Measurements from ENCODE around the gene TRIM10.

TRIM10 gene

GRCh38 chr6:30162265-30163089 lies 1.5 kb upstream of the TRIM10 start (continued):
- 0 out of 2 replicates have a peak, but pooled peaks have one; percentile 22 for TF ChIP-seq ZSCAN23 (tag by site-specific recombination; IDR thresholded peaks at IDR 0.05)
- TF ChIP-seq ZNF341 (tag by site-specific recombination; IDR thresholded peaks at IDR 0.05; ENCODE audit: low read depth) = peak; percentile 63; the same call in 1 of the 2 replicates
- TF ChIP-seq RBAK (tag by site-specific recombination; IDR thresholded peaks at IDR 0.05) = peak; percentile 89
- peak; percentile 48; the same call in 1 of the 2 replicates for TF ChIP-seq ZNF146 (tag by site-specific recombination; IDR thresholded peaks at IDR 0.05)
- no peak for TF ChIP-seq ZNF48 (tag by site-specific recombination; IDR thresholded peaks at IDR 0.05)
- peak; percentile 73; the same call in 1 of the 2 replicates for TF ChIP-seq MZF1 (tag by site-specific recombination; IDR thresholded peaks at IDR 0.05; ENCODE audit: borderline replicate concordance)
- no peak for TF ChIP-seq ZNF423 (tag by site-specific recombination; IDR thresholded peaks at IDR 0.05)
- no peak for TF ChIP-seq ZFP69B (tag by site-specific recombination; IDR thresholded peaks at IDR 0.05)
- TF ChIP-seq ZNF501 (tag by site-specific recombination; IDR thresholded peaks at IDR 0.05) = peak; percentile 85
- no peak for TF ChIP-seq ZNF148 (tag by site-specific recombination; IDR thresholded peaks at IDR 0.05; ENCODE audit: borderline replicate concordance)
- TF ChIP-seq ZNF513 (tag by site-specific recombination; IDR thresholded peaks at IDR 0.05) = no peak
- TF ChIP-seq ZNF302 (tag by site-specific recombination; IDR thresholded peaks at IDR 0.05; ENCODE audit: low read depth) = no peak
- TF ChIP-seq SCRT1 (tag by site-specific recombination; IDR thresholded peaks at IDR 0.05; ENCODE audit: borderline replicate concordance) = no peak
- TF ChIP-seq ZFHX2 (tag by site-specific recombination; conservative IDR thresholded peaks at IDR 0.05) = no peak
- TF ChIP-seq ZNF155 (tag by site-specific recombination; IDR thresholded peaks at IDR 0.05) = 0 out of 2 replicates have a peak, but pooled peaks have one; percentile 82
- TF ChIP-seq PRDM1 (tag by site-specific recombination; IDR thresholded peaks at IDR 0.05) = no peak
- peak; percentile 54; the same call in 1 of the 2 replicates for TF ChIP-seq ZNF23 (tag by site-specific recombination; IDR thresholded peaks at IDR 0.05; ENCODE audit: borderline replicate concordance)
- no peak for TF ChIP-seq ZNF133 (tag by site-specific recombination; IDR thresholded peaks at IDR 0.05)
- TF ChIP-seq ZNF660 (tag by site-specific recombination; IDR thresholded peaks at IDR 0.05) = no peak
- TF ChIP-seq ZNF202 (tag by site-specific recombination; IDR thresholded peaks at IDR 0.05; ENCODE audit: borderline replicate concordance) = peak; percentile 98
- TF ChIP-seq ZNF600 (tag by site-specific recombination; IDR thresholded peaks at IDR 0.05) = no peak
- TF ChIP-seq ZNF175 (tag by site-specific recombination; IDR thresholded peaks at IDR 0.05) = no peak
- TF ChIP-seq, protein P1, sequence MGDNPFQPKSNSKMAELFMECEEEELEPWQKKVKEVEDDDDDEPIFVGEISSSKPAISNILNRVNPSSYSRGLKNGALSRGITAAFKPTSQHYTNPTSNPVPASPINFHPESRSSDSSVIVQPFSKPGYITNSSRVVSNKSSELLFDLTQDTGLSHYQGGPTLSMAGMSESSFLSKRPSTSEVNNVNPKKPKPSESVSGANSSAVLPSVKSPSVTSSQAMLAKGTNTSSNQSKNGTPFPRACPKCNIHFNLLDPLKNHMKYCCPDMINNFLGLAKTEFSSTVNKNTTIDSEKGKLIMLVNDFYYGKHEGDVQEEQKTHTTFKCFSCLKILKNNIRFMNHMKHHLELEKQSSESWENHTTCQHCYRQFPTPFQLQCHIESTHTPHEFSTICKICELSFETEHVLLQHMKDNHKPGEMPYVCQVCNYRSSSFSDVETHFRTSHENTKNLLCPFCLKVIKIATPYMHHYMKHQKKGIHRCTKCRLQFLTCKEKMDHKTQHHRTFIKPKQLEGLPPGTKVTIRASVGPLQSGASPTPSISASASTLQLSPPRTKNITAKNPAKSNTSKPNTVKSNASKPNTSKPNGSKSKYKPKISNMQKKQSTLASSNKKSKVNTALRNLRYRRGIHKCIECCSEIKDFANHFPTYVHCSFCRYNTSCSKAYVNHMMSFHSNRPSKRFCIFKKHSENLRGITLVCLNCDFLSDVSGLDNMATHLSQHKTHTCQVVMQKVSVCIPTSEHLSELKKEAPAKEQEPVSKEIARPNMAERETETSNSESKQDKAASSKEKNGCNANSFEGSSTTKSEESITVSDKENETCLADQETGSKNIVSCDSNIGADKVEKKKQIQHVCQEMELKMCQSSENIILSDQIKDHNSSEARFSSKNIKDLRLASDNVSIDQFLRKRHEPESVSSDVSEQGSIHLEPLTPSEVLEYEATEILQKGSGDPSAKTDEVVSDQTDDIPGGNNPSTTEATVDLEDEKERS (tag by site-specific recombination; IDR thresholded peaks at IDR 0.05) = no peak
- TF ChIP-seq ZNF19 (tag by site-specific recombination; IDR thresholded peaks at IDR 0.05; ENCODE audit: low read depth) = peak; percentile 95
- TF ChIP-seq ZNF112 (tag by site-specific recombination; IDR thresholded peaks at IDR 0.05) = no peak
- no peak for TF ChIP-seq ZNF274 (IDR thresholded peaks at IDR 0.05; ENCODE audit: low read length)
- no peak for TF ChIP-seq ZNF274 (tag by site-specific recombination; IDR thresholded peaks at IDR 0.05; ENCODE audit: borderline replicate concordance)
- no peak; the same call in 1 of the 2 replicates for TF ChIP-seq ZNF416 (tag by site-specific recombination; IDR thresholded peaks at IDR 0.05)
- TF ChIP-seq ZNF169 (tag by site-specific recombination; IDR thresholded peaks at IDR 0.05) = no peak
